B cell (primary cell): Measurements from ENCODE around the gene TYW1.
"Not testable (repeated sequence)": the region's sequence is repeated elsewhere in the genome, so short reads cannot be mapped to it uniquely, and the experiment has no call there.

ENCODE experiments used
- EZH2 ChIP-seq: IDR thresholded peaks from 2 replicates; pipeline ENCODE4 v1.6.1; 2012; ENCODE audit warnings: borderline replicate concordance, low read depth, mild to moderate bottlenecking, moderate library complexity, low read length; ENCODE audit not compliant: insufficient read depth, poor library complexity, severe bottlenecking
- TF ChIP-seq, protein P1 (sequence below): fragments of 200-600 bp; IDR thresholded peaks from one replicate; pipeline ENCODE4 v1.8.0; 2022; ENCODE audit warnings: antibody characterized with exemption, mild to moderate bottlenecking

DNA sequence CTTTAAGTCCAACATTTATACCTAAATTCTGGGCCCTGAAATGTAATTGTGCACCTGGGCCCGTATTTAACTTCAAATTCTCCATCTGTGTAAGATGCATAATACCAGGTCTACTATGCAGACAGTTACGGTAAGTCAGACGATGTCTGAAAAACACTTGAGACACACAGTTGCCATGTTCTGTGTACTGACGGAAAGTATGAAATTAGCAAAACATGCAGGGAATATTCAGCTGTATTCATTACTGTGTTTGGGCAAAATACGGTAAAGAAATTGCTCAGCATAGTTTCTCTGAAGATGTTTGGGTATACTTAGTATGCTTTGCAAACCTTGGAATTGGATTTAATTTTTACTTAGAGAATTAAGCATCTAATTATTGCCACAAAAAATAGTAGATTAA lies 18.3 kb upstream of the TYW1 start:
- TF ChIP-seq, protein P1, sequence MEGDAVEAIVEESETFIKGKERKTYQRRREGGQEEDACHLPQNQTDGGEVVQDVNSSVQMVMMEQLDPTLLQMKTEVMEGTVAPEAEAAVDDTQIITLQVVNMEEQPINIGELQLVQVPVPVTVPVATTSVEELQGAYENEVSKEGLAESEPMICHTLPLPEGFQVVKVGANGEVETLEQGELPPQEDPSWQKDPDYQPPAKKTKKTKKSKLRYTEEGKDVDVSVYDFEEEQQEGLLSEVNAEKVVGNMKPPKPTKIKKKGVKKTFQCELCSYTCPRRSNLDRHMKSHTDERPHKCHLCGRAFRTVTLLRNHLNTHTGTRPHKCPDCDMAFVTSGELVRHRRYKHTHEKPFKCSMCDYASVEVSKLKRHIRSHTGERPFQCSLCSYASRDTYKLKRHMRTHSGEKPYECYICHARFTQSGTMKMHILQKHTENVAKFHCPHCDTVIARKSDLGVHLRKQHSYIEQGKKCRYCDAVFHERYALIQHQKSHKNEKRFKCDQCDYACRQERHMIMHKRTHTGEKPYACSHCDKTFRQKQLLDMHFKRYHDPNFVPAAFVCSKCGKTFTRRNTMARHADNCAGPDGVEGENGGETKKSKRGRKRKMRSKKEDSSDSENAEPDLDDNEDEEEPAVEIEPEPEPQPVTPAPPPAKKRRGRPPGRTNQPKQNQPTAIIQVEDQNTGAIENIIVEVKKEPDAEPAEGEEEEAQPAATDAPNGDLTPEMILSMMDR = not testable (repeated sequence)
- TF ChIP-seq EZH2 = not testable (repeated sequence)
